SIG-M5 treated with dmso at 0.1 percent for 504 hours (cell line): ENCODE data around the gene ZNF502.

ENCODE experiments used
- DNase-seq: peaks from one replicate; lab custom pipeline; 2025; ENCODE audit not compliant: unreplicated experiment; lab: John Stamatoyannopoulos, UW

Gene ZNF502

GRCh38 chr3:44764248-44764647 lies 51.8 kb downstream of the ZNF502 start:
- no peak for DNase-seq

GRCh38 chr3:44771424-44772098 lies 59.1 kb downstream of the ZNF502 start:
- no peak for DNase-seq

- no peak for DNase-seq
Observed at GRCh38 chr3:44772099-44772442, 59.6 kb downstream of the ZNF502 start.
